HepG2 (cell line): ENCODE data around the gene NLRC5. TPM values are rescaled to one million over a fixed set of nuclear protein-coding genes. Genes with fewer than 3 reads are reported as not detected.

Experiments used
- ATAC-seq: fragments of 200-7000 bp; cut with Tn5 transposase; 3 replicates; pipeline ENCODE4 v1.9.1; 2020; ENCODE audit warnings: mild to moderate bottlenecking, moderate library complexity
- BruUV-seq: library from RNA; stranded (reverse); fragments of 400-500 nt; replicated peaks from 2 replicates; lab custom pipeline; 2021; lab: Mats Ljungman, UMichigan
- CTCF ChIA-PET: fragments of 300-600 bp; formaldehyde crosslinking; extraction: SDS; loops from one replicate; lab custom pipeline; 2021; ENCODE audit warnings: low total read pairs, inconsistent platforms, low intra/inter-chr PET ratio; lab: Yijun Ruan, JAX
- POLR2A ChIA-PET: fragments of 350-600 bp; sonication (Branson Sonifier 250); formaldehyde crosslinking; loops from one replicate; lab custom pipeline; 2020; ENCODE audit warnings: antibody characterized with exemption, inconsistent platforms; lab: Yijun Ruan, JAX
- DNase-seq: peaks from one replicate; pipeline ENCODE4 v3.0.0-alpha.2; 2015; ENCODE audit warnings: low spot score
- FAIRE-seq: peaks from 3 replicates; lab custom pipeline; 2011; peaks lifted over from hg19 to GRCh38; lab: Jason Lieb, UNC
- H2AFZ ChIP-seq: one replicate; pipeline ENCODE4 v1.6.1; 2011; ENCODE audit warnings: low read length, inconsistent platforms
- H3K27ac ChIP-seq: fragments of 300-600 bp; 3 replicates; pipeline ENCODE4 v1.8.0; 2011; ENCODE audit warnings: mixed run types, mild to moderate bottlenecking, mixed read lengths, low read length, inconsistent platforms; ENCODE audit not compliant: insufficient read depth; ENCODE audit errors: extremely low read length
- H3K27me3 ChIP-seq, 2 experiments: fragments of 200-600 bp in 1 of 2; 2 replicates in 1 of 2; 3 replicates in 1 of 2; pipeline versions ENCODE4 v1.6.0 to v1.8.0; 2011; ENCODE audit warnings: low read length in 2 of 2, mild to moderate bottlenecking in 2 of 2, moderate library complexity in 2 of 2, inconsistent platforms in 1 of 2; ENCODE audit not compliant: insufficient read depth in 2 of 2, control insufficient read depth in 1 of 2
- H3K36me3 ChIP-seq, 2 experiments: fragments of 200-600 bp in 1 of 2; replicated peaks in 1 of 2; 2 replicates in 1 of 2; 3 replicates in 1 of 2; pipeline versions ENCODE4 v1.5.1 to v1.8.0; 2011; ENCODE audit warnings: low read length in 2 of 2, inconsistent platforms in 1 of 2; ENCODE audit not compliant: insufficient read depth in 2 of 2, control insufficient read depth in 1 of 2
- H3K4me1 ChIP-seq: 2 replicates; pipeline ENCODE4 v1.5.1; 2012; ENCODE audit warnings: low read length, inconsistent platforms; ENCODE audit not compliant: insufficient read depth
- H3K4me2 ChIP-seq: 2 replicates; pipeline ENCODE4 v1.6.0; 2011; ENCODE audit warnings: low read depth, low read length, inconsistent platforms
- H3K4me3 ChIP-seq, 3 experiments: fragments of 200-600 bp in 1 of 3; sonication (generic), shearing (Covaris generic) in 1 of 3; replicated peaks in 1 of 3; 2 replicates each; pipeline ENCODE4 v1.5.1; 2011 to 2016; ENCODE audit warnings: low read length in 3 of 3, inconsistent platforms in 2 of 3, low read depth in 2 of 3, mild to moderate bottlenecking in 2 of 3, control low read depth in 1 of 3, mixed read lengths in 1 of 3; ENCODE audit not compliant: insufficient read depth in 1 of 3
- H3K79me2 ChIP-seq: one replicate; pipeline ENCODE4 v1.6.1; 2011; ENCODE audit warnings: low read length, inconsistent platforms; ENCODE audit not compliant: insufficient read depth
- H3K9ac ChIP-seq: 2 replicates; pipeline ENCODE4 v1.6.0; 2011; ENCODE audit warnings: mild to moderate bottlenecking, low read depth, low read length, inconsistent platforms; ENCODE audit not compliant: insufficient read depth
- H3K9me3 ChIP-seq: 2 replicates; pipeline ENCODE4 v1.5.1; 2012; ENCODE audit warnings: mild to moderate bottlenecking, low read length
- H4K20me1 ChIP-seq: 2 replicates; pipeline ENCODE4 v1.6.0; 2011; ENCODE audit warnings: inconsistent platforms, mild to moderate bottlenecking, low read length, moderate library complexity; ENCODE audit not compliant: insufficient read depth
- CENPX ChIP-seq: sonication (generic); formaldehyde crosslinking; IDR thresholded peaks from 2 replicates; pipeline ENCODE4 v1.9.0; 2021; ENCODE audit warnings: mild to moderate bottlenecking, missing genetic modification reagents, moderate library complexity
- CHD4 ChIP-seq: fragments of 200-600 bp; sonication (generic); IDR thresholded peaks from 2 replicates; pipeline ENCODE4 v1.7.0; 2017; ENCODE audit warnings: mild to moderate bottlenecking, low read length, borderline replicate concordance
- DRAP1 ChIP-seq: IDR thresholded peaks from 2 replicates; pipeline ENCODE4 v1.6.1; 2016; ENCODE audit warnings: missing genetic modification reagents, missing compliant biosample characterization
- FUBP1 ChIP-seq: sonication (generic); formaldehyde crosslinking; IDR thresholded peaks from 2 replicates; pipeline ENCODE4 v1.5.1; 2020; ENCODE audit warnings: missing genetic modification reagents, mild to moderate bottlenecking, borderline replicate concordance
- NCOA5 ChIP-seq: sonication (generic); formaldehyde crosslinking; IDR thresholded peaks from 2 replicates; pipeline ENCODE4 v1.4.0; 2020; ENCODE audit warnings: missing genetic modification reagents
- SKI ChIP-seq: fragments of 450-650 bp; IDR thresholded peaks from one replicate; pipeline ENCODE4 v1.6.1; 2018; ENCODE audit warnings: mild to moderate bottlenecking; ENCODE audit not compliant: partially characterized antibody
- YEATS2 ChIP-seq: sonication (generic); formaldehyde crosslinking; IDR thresholded peaks from 2 replicates; pipeline ENCODE4 v1.4.0; 2020; ENCODE audit warnings: missing genetic modification reagents, borderline replicate concordance
- ZMYM3 ChIP-seq: sonication (generic); formaldehyde crosslinking; IDR thresholded peaks from 2 replicates; pipeline ENCODE4 v1.5.1; 2020; ENCODE audit warnings: mild to moderate bottlenecking, missing genetic modification reagents
- ZNF629 ChIP-seq: sonication (generic); formaldehyde crosslinking; conservative IDR thresholded peaks from 2 replicates; pipeline ENCODE4 v1.5.0; 2020; ENCODE audit warnings: missing genetic modification reagents
- WGBS: methylation state at CpG from one replicate; pipeline ENCODE4 v1.1.6; 2017; ENCODE audit warnings: low lambda C conversion rate; 5-methylcytosine and 5-hydroxymethylcytosine counted together
- in situ Hi-C: cut with HindIII; loops from 2 replicates; pipeline ENCODE4 v1.10.0; 2017; ENCODE audit warnings: low pct_unique_long_range_greater_than_20kb; ENCODE audit not compliant: extremely low pct_ligation_motif_present
- intact Hi-C: fragments of 100-400 bp; cut with micrococcal nuclease; formaldehyde crosslinking; loops from one replicate; pipeline ENCODE4 v1.10.0; 2022; ENCODE audit not compliant: unreplicated experiment
- polyA plus RNA-seq, 8 experiments: library from polyadenylated mRNA; depleted of rRNA in 3 of 8; stranded (reverse) in 7 of 8; unstranded in 1 of 8; fragments of >200 nt; fragmentation: Illumina TruSeq in 4 of 8; extraction: Trizol in 4 of 8; gene quantifications; 2 replicates each; pipeline versions ENCODE4 v1.2.1 to v1.2.3, GENCODE V29; 2011 to 2016; ENCODE audit warnings: low read depth in 4 of 8, missing spikeins in 1 of 8, mixed read lengths in 1 of 8; ENCODE audit not compliant: insufficient read depth in 1 of 8
- total RNA-seq, 5 experiments: library from RNA; depleted of rRNA; stranded (reverse); fragments of >200 nt; fragmentation: Illumina TruSeq; extraction: Trizol; gene quantifications; 2 replicates each; pipeline ENCODE4 v1.2.3, GENCODE V29; 2016; ENCODE audit warnings: low read depth in 1 of 5

NLRC5 gene
- total and polyA plus RNA-seq, 2 of the 13 experiments (the other 11 are each of a cell fraction or from before 2014, with no cell fraction given) = 6.3 to 12.7 TPM

- TF ChIP-seq NCOA5 (CRISPR knock-in tag) = no peak
- intact Hi-C loops (no loop called here), in situ Hi-C loops (no loop called here)
- Histone ChIP-seq H3K27ac (no peak overlapping the region), H3K4me3 (no peak overlapping the region), H3K27me3 (no peaks in the 10 kb centered on the region), H2AFZ (no peak overlapping the region), H4K20me1 (no peaks in the 10 kb centered on the region), H3K4me2 (no peak overlapping the region), H3K79me2 (no peaks in the 10 kb centered on the region), H3K9me3 (no peaks in the 10 kb centered on the region), H3K4me1 (peaks cover 15% of the 10 kb centered on the region), H3K36me3 (no peaks in the 10 kb centered on the region), H3K9ac (no peak overlapping the region)
- CTCF ChIA-PET = no interaction called here
- POLR2A ChIA-PET = no interaction called here
- no peak for FAIRE-seq
- no peak for DNase-seq
- no TSS peak for BruUV-seq
- WGBS = 52% methylated on average over 6 of the region's 6 CpGs
- no peak for ATAC-seq
Observed at GRCh38 chr16:57016831-57017230, 27.5 kb downstream of the NLRC5 start.

- BruUV-seq = no TSS peak
- Histone ChIP-seq H3K9me3 (no peaks in the 10 kb centered on the region), H3K4me1 (peaks cover 15% of the 10 kb centered on the region), H3K36me3 (no peaks in the 10 kb centered on the region)
- no peak for ATAC-seq
- TF ChIP-seq CENPX (CRISPR knock-in tag) (no peak), FUBP1 (CRISPR knock-in tag) (no peak), SKI (no peak), CHD4 (peak; percentile 47; the same call in 1 of the 2 replicates), ZNF629 (CRISPR knock-in tag) (peak; percentile 91), DRAP1 (CRISPR knock-in tag) (no peak), YEATS2 (no peak), ZMYM3 (CRISPR knock-in tag) (peak; percentile 50; the same call in 1 of the 2 replicates)
- TF ChIP-seq, all 625 proteins: peak for 3
- Histone ChIP-seq H3K4me3 (no peak overlapping the region), H2AFZ (no peak overlapping the region), H3K27ac (no peak overlapping the region), H3K27me3 (0 out of 5 replicates have a peak, but pooled peaks cover 0 to 2% of the 10 kb centered on the region in 2 experiments), H3K79me2 (no peaks in the 10 kb centered on the region), H3K9ac (no peak overlapping the region), H3K4me2 (no peak overlapping the region), H4K20me1 (no peaks in the 10 kb centered on the region)
- in situ Hi-C loops = no loop called here
- ChIA-PET CTCF (no interaction called here), POLR2A (no interaction called here)
- FAIRE-seq (no peak), DNase-seq (no peak)
- intact Hi-C loops = no loop called here
- 14% methylated on average over 1 of the region's 1 CpG for WGBS
Observed at GRCh38 chr16:57017251-57017650, 27.9 kb downstream of the NLRC5 start.
